A673 (cell line): ENCODE data around the gene HOMER3.

Experiments
- EZH2 ChIP-seq: fragments of 200-600 bp; sonication (generic); IDR thresholded peaks from 2 replicates; pipeline ENCODE4 v1.6.1; 2017; ENCODE audit warnings: borderline replicate concordance, low read depth, mild to moderate bottlenecking, mixed read lengths, antibody characterized with exemption, low read length; ENCODE audit not compliant: poor library complexity, severe bottlenecking
- TF ChIP-seq, protein P1 (sequence below): fragments of 300-800, 200-600 bp; sonication (generic); conservative IDR thresholded peaks from 2 replicates; pipeline ENCODE4 v1.5.1; 2017; ENCODE audit warnings: low read depth, mild to moderate bottlenecking, antibody characterized with exemption, low read length, moderate library complexity, mixed read lengths

GRCh38 chr19:18915639-18916038 lies 25.4 kb downstream of the HOMER3 start:
- TF ChIP-seq, protein P1, sequence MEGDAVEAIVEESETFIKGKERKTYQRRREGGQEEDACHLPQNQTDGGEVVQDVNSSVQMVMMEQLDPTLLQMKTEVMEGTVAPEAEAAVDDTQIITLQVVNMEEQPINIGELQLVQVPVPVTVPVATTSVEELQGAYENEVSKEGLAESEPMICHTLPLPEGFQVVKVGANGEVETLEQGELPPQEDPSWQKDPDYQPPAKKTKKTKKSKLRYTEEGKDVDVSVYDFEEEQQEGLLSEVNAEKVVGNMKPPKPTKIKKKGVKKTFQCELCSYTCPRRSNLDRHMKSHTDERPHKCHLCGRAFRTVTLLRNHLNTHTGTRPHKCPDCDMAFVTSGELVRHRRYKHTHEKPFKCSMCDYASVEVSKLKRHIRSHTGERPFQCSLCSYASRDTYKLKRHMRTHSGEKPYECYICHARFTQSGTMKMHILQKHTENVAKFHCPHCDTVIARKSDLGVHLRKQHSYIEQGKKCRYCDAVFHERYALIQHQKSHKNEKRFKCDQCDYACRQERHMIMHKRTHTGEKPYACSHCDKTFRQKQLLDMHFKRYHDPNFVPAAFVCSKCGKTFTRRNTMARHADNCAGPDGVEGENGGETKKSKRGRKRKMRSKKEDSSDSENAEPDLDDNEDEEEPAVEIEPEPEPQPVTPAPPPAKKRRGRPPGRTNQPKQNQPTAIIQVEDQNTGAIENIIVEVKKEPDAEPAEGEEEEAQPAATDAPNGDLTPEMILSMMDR, result peak; percentile 58
- TF ChIP-seq EZH2, result no peak
